ENCODE results near the gene SPNS3. TPM values are rescaled to one million over a fixed set of nuclear protein-coding genes. Genes with fewer than 3 reads are reported as not detected.

Gene SPNS3
- polyA plus RNA-seq, 1 donor from 2014 or later: not detected

DNA sequence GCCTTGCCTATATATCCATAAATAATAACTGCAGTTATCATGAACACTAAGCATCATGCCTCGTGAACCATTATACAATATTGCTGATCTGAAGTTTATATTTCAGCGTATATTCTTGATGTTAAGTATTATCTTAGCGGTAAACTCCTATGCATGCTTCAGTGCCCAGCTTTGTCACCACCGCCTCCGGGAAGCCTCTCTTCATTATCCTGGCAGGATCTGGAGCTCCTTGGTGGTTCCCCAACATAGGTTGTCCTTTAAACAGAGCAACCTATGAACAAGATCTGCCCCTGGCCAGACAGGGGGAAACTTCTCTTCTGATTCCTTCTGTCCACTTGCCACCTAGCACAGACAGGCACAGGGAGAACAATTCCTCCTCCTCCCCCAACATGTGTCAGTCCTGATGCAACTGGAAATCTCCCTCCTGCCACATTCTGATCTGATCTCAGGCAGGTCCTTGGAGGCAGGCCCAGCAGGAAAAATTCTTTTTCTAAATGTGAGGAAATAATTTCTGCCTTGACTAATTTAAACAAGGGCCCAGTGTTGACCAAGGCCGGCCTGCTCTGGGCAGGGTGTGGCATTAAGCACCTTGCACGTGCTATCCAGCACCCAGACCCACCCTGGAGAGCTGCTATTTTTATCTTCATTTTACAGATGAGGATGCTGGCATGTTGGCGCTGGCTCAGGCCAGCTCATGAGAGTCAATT is 87.3 kb downstream of the SPNS3 start:
- H3K9ac ChIP-seq (ENCODE audit: low read length): no peak overlapping the region
- no peaks in the 10 kb centered on the region for H3F3A ChIP-seq (ENCODE audit: insufficient read depth, low read length, poor library complexity, severe bottlenecking)
- H4K20me1 ChIP-seq (ENCODE audit: insufficient read depth): no peaks in the 10 kb centered on the region
- H3K9me2 ChIP-seq (ENCODE audit: insufficient read depth, low read length): no peaks in the 10 kb centered on the region
- no peak overlapping the region for H3K4me2 ChIP-seq (ENCODE audit: low read length)
- H2AFZ ChIP-seq (ENCODE audit: low read depth, low read length): no peak overlapping the region
- H3K27me3 ChIP-seq (ENCODE audit: insufficient read depth, low read depth, low read length): no peaks in the 10 kb centered on the region
- no peaks in the 10 kb centered on the region for H3K36me3 ChIP-seq (ENCODE audit: insufficient read depth, low read length)
- no peak overlapping the region for H3K4me3 ChIP-seq (ENCODE audit: low read length)
- H3K27ac ChIP-seq (ENCODE audit: low read length): no peak overlapping the region
- H3K79me2 ChIP-seq (replicated peaks; ENCODE audit: insufficient read depth, low read length): no peaks in the 10 kb centered on the region
- no peaks in the 10 kb centered on the region for H3K9me3 ChIP-seq (ENCODE audit: low read length)
- TF ChIP-seq POLR2AphosphoS5 (IDR thresholded peaks at IDR 0.05) (no peak), CTCF (IDR thresholded peaks at IDR 0.05; ENCODE audit: poor library complexity, severe bottlenecking) (no peak), EP300 (conservative IDR thresholded peaks at IDR 0.05; ENCODE audit: poor library complexity, severe bottlenecking) (no peak), TAF1 (IDR thresholded peaks at IDR 0.05; ENCODE audit: low read depth) (no peak), SMC3 (conservative IDR thresholded peaks at IDR 0.05; ENCODE audit: poor library complexity) (no peak), MXI1 (conservative IDR thresholded peaks at IDR 0.05; ENCODE audit: poor library complexity, severe bottlenecking) (no peak), EZH2 (IDR thresholded peaks at IDR 0.05; ENCODE audit: borderline replicate concordance, insufficient read depth, low read length, poor library complexity, severe bottlenecking) (no peak), RAD21 (conservative IDR thresholded peaks at IDR 0.05) (no peak)
- TF ChIP-seq, protein P1, sequence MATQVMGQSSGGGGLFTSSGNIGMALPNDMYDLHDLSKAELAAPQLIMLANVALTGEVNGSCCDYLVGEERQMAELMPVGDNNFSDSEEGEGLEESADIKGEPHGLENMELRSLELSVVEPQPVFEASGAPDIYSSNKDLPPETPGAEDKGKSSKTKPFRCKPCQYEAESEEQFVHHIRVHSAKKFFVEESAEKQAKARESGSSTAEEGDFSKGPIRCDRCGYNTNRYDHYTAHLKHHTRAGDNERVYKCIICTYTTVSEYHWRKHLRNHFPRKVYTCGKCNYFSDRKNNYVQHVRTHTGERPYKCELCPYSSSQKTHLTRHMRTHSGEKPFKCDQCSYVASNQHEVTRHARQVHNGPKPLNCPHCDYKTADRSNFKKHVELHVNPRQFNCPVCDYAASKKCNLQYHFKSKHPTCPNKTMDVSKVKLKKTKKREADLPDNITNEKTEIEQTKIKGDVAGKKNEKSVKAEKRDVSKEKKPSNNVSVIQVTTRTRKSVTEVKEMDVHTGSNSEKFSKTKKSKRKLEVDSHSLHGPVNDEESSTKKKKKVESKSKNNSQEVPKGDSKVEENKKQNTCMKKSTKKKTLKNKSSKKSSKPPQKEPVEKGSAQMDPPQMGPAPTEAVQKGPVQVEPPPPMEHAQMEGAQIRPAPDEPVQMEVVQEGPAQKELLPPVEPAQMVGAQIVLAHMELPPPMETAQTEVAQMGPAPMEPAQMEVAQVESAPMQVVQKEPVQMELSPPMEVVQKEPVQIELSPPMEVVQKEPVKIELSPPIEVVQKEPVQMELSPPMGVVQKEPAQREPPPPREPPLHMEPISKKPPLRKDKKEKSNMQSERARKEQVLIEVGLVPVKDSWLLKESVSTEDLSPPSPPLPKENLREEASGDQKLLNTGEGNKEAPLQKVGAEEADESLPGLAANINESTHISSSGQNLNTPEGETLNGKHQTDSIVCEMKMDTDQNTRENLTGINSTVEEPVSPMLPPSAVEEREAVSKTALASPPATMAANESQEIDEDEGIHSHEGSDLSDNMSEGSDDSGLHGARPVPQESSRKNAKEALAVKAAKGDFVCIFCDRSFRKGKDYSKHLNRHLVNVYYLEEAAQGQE (IDR thresholded peaks at IDR 0.05; ENCODE audit: borderline replicate concordance): no peak

- no peak overlapping the region for H2AFZ ChIP-seq (ENCODE audit: low read depth, low read length)
- H3K27me3 ChIP-seq (ENCODE audit: insufficient read depth, low read depth, low read length): no peaks in the 10 kb centered on the region
- TF ChIP-seq, protein P1 (IDR thresholded peaks at IDR 0.05; ENCODE audit: borderline replicate concordance): no peak
- no peaks in the 10 kb centered on the region for H3K9me3 ChIP-seq (ENCODE audit: low read length)
- no peaks in the 10 kb centered on the region for H3K79me2 ChIP-seq (replicated peaks; ENCODE audit: insufficient read depth, low read length)
- no peak overlapping the region for H3K9ac ChIP-seq (ENCODE audit: low read length)
- H3K4me2 ChIP-seq (ENCODE audit: low read length): no peak overlapping the region
- no peaks in the 10 kb centered on the region for H4K20me1 ChIP-seq (ENCODE audit: insufficient read depth)
- H3K4me3 ChIP-seq (ENCODE audit: low read length): no peak overlapping the region
- H3K27ac ChIP-seq (ENCODE audit: low read length): no peak overlapping the region
- no peaks in the 10 kb centered on the region for H3F3A ChIP-seq (ENCODE audit: insufficient read depth, low read length, poor library complexity, severe bottlenecking)
- no peaks in the 10 kb centered on the region for H3K9me2 ChIP-seq (ENCODE audit: insufficient read depth, low read length)
- no peaks in the 10 kb centered on the region for H3K36me3 ChIP-seq (ENCODE audit: insufficient read depth, low read length)
Observed at GRCh38 chr17:4522661-4523060, 88.9 kb downstream of the SPNS3 start.
